Fibroblast of pulmonary artery (primary cell): ENCODE data around the gene FLT1.

Experiments used
- DNase-seq: peaks from one replicate; pipeline ENCODE4 v3.0.0-alpha.2; 2010; ENCODE audit warnings: low read depth
- H3K4me3 ChIP-seq: replicated peaks from 2 replicates; pipeline ENCODE4 v1.5.1; 2011; ENCODE audit warnings: low read depth, mild to moderate bottlenecking, control low read depth, low read length, moderate library complexity
- TF ChIP-seq, protein P1 (sequence below): IDR thresholded peaks from 2 replicates; pipeline ENCODE4 v1.5.1; 2011; ENCODE audit warnings: mild to moderate bottlenecking, control low read depth, low read length, inconsistent platforms; ENCODE audit errors: missing control alignments

FLT1 gene

DNA sequence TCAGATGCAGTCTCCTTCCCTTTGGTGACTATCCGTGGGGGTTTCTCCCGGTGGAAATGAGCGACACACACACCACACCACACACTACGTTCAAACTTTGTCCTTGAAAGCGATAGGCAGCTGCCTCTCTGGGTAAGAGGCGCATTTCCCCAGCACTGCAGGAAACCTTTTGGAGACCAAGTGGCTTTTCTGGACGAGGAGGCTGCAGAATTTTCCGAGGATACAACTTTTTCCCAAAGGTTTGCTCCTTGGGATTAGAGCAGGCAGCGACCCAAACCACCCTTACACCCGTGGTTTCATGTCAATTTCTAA, 38.2 kb upstream of the FLT1 start:
- TF ChIP-seq, protein P1, sequence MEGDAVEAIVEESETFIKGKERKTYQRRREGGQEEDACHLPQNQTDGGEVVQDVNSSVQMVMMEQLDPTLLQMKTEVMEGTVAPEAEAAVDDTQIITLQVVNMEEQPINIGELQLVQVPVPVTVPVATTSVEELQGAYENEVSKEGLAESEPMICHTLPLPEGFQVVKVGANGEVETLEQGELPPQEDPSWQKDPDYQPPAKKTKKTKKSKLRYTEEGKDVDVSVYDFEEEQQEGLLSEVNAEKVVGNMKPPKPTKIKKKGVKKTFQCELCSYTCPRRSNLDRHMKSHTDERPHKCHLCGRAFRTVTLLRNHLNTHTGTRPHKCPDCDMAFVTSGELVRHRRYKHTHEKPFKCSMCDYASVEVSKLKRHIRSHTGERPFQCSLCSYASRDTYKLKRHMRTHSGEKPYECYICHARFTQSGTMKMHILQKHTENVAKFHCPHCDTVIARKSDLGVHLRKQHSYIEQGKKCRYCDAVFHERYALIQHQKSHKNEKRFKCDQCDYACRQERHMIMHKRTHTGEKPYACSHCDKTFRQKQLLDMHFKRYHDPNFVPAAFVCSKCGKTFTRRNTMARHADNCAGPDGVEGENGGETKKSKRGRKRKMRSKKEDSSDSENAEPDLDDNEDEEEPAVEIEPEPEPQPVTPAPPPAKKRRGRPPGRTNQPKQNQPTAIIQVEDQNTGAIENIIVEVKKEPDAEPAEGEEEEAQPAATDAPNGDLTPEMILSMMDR, result no peak
- DNase-seq, result no peak
- H3K4me3 ChIP-seq, result peak overlapping the region; percentile 30

DNA sequence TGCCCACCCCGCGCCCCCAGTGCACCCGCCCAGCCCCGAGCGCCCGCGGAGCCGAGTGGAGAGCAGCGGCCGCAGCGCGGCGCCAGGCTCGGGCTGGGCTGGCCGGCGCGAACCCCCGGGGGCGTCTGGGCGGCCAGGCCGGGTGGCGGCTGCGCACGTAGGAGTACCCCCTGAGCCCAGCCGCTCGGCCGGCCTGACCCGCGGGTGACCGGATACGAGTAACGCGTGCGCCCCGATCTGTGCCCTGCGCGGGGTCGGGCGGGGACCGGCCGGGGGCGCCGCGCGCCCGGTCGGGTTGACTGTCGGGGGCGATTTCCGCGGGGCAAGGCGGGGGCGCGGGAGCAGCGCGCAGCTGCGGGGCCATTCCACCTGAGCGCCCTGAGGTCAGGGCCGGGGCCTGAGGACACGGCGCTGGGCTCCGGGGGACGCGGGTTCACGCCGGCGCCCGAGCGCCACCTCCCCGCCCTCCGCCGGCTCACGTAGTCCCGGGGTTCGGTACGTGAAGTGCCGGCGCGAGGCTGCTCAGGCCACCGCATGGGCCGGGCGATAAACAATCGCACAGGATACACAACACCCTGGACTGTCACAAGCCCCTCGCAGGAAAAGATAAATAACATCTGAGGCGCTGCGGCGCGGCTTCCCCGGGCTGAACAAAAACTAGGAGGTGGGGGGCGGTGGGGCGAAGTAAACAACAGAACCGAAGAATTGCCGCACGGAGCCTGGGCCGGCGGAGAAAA, 37.6 kb upstream of the FLT1 start:
- TF ChIP-seq, protein P1, result no peak
- peak overlapping the region; percentile 46 for H3K4me3 ChIP-seq
- DNase-seq, result no peak

DNA sequence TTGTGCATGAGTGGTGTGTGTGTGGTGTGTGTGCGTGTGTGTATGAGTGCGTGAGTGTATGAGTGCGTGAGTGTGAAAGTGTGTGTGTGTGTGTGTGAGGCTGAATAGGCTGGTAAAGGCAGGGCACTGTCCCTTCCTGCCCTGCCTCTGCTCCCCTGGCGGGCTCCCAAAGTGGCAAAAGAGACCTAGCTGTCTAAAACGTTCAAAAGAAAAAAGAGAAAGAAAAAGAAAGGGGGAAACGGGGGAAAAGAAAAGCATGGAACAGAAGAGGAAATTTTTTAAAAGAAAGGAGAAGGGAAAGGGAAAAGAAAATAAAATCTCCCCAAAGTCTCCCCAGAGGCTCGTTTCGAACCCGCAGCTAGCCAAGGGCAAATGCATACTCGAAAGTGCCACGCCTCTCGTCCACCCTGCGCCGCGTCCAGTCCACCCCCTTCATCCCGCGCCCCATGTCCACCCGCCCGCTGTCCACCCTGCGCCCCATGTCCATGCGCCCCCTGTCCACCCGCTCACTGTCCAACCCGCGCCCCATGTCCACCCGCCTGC, 37.0 kb upstream of the FLT1 start:
- TF ChIP-seq, protein P1, result no peak
- no peak for DNase-seq
- peak overlapping the region; percentile 46 for H3K4me3 ChIP-seq

DNA sequence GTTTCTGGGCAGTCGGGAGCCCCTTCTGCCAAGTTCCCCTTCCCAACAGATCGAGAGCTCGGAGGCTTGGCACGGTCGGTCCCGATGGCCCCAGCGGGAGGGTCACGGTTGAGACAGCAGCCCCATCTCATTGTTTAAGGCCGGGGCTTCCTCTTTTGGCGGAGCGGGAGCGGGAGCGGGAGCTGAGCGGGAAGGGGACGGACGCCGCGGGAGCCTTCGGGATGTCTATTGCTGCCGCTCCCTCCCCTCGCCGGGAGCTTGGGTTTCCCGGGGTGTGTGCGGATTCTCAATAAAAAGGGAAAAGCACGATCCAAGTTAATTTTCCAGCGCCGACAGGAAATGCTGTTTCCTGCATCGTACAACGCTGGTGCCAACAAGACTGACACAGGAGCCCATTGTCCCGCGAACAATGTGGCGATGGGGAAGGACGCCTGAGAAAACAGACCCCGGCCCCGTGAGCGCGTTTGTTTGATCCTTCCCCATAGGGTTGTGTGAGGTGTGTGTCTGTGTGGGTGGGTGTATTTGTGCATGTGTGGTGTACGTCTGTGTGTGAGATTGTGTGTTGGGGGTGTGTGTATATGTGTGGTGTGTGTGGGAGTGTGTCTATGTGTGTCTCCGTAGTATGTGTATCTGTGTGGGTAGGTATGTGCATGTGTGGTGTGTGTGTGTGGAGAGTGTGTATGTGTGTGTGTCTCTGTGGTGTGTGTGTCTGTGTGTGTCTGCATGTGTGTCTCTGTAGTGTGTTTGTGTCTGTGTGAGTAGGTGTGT, 36.3 kb upstream of the FLT1 start:
- TF ChIP-seq, protein P1, result no peak
- peak; percentile 45 for DNase-seq
- peak overlapping the region; percentile 46 for H3K4me3 ChIP-seq

DNA sequence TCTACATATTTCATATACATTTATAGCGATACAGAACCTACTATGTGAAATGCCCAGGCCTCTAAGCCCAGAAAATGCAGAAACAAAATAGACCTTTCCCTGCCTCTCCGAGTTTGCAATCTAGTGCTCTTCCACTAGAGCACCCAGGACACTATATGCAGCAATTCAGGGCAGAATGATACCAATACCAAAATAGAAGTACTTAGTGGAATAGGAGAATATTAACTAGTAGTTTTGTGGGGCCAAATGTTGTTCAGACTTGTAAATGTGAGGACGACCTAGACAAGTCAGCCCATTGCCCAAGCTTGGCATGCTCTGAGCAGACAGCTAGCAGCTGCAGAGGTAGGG, 35.8 kb upstream of the FLT1 start:
- TF ChIP-seq, protein P1, result peak; percentile 29
- H3K4me3 ChIP-seq, result peak overlapping the region; percentile 46
- DNase-seq, result peak; percentile 50

DNA sequence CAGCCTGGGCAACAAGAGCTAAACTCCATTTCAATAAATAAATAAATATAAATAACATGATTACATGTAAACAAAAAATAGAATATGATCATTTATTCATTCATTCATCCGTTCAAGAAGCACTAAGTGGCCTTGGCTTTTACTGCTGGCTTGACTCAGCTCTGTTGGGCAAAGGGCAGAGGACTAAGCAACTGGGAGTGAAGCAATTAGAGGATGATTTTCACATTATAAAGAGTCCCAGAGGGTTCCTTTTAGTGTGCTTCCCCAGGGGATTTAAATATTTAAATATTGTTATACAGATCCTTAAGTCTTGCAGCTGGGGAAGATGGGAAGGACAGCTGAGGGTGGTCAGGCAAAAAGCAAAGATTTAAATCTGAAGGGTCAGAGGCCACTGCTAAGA, 34.9 kb upstream of the FLT1 start:
- no peak for DNase-seq
- no peak overlapping the region for H3K4me3 ChIP-seq
- TF ChIP-seq, protein P1, result no peak
